Cardiac septum (tissue), 1 donor: ENCODE results near the gene CCDC136. TPM values are rescaled to one million over a fixed set of nuclear protein-coding genes. Genes with fewer than 3 reads are reported as not detected.
A peak's percentile ranks its signal among the peaks of the same experiment; 100 is the strongest.

Source experiments
- DNase-seq: peaks from one replicate; pipeline ENCODE4 v3.0.0-alpha.2; 2020; ENCODE audit warnings: low spot score
- intact Hi-C: fragments of 100-400 bp; cut with DNase I; formaldehyde crosslinking; loops from one replicate; pipeline ENCODE4 v1.14.0; 2022
- total RNA-seq: library from RNA; stranded (reverse); fragmentation: NEBNext Ultra II Directional; extraction: Animal tissue kit (Norgen Biotek cat#: 25700); gene quantifications from one replicate; pipeline ENCODE4 v1.2.1, GENCODE V29; 2021
- donor health status: DM: no; HTN: no; CAD: no.

Gene CCDC136
- total RNA-seq, 1 donor from 2014 or later, result 14.5 TPM

- no peak for DNase-seq
- intact Hi-C loops, result loop anchor here (2.0 to 5.0 kb wide), 3 partner anchors 36 to 89 kb away; partner anchors contain the start of genes CALU and CCDC136
Measured at GRCh38 chr7:128827971-128828711, 36.4 kb downstream of the CCDC136 start.

- intact Hi-C loops, result loop anchor here (5.0 kb wide), 2 partner anchors 37 to 72 kb away; partner anchors contain the start of gene CCDC136
- no peak for DNase-seq
Measured at GRCh38 chr7:128829391-128830166, 37.8 kb downstream of the CCDC136 start.

- intact Hi-C loops, result no loop called here
- no peak for DNase-seq
Measured at GRCh38 chr7:128830231-128831177, 38.7 kb downstream of the CCDC136 start, which contains the start of gene FLNC. Gene FLNC, plus strand, starts transcription at chr7:128830406. Its CDS starts 232 bp downstream, at chr7:128830638.

- DNase-seq, result no peak
- intact Hi-C loops, result no loop called here
Measured at GRCh38 chr7:128831178-128831993, 39.6 kb downstream of the CCDC136 start.

- no peak for DNase-seq
- intact Hi-C loops, result no loop called here
Measured at GRCh38 chr7:128831994-128832879, 40.5 kb downstream of the CCDC136 start.

- intact Hi-C loops, result no loop called here
- DNase-seq, result no peak
Measured at GRCh38 chr7:128832880-128833147, 41.0 kb downstream of the CCDC136 start.

GRCh38 chr7:128833148-128833945 lies 41.6 kb downstream of the CCDC136 start:
- intact Hi-C loops, result no loop called here
- no peak for DNase-seq

GRCh38 chr7:128833946-128834325 lies 42.2 kb downstream of the CCDC136 start:
- no peak for DNase-seq
- intact Hi-C loops, result no loop called here

GRCh38 chr7:128835231-128835751 lies 43.5 kb downstream of the CCDC136 start:
- DNase-seq, result no peak
- intact Hi-C loops, result no loop called here

- no peak for DNase-seq
- intact Hi-C loops, result no loop called here
Measured at GRCh38 chr7:128835790-128836641, 44.2 kb downstream of the CCDC136 start.

GRCh38 chr7:128836729-128837348 lies 45.1 kb downstream of the CCDC136 start:
- no peak for DNase-seq
- intact Hi-C loops, result no loop called here

GRCh38 chr7:128837521-128837921 lies 45.8 kb downstream of the CCDC136 start:
- intact Hi-C loops, result no loop called here
- DNase-seq, result peak; percentile 75

GRCh38 chr7:128838109-128838779 lies 46.5 kb downstream of the CCDC136 start:
- peak; percentile 76 for DNase-seq
- intact Hi-C loops, result no loop called here

GRCh38 chr7:128838981-128839731 lies 47.4 kb downstream of the CCDC136 start:
- no peak for DNase-seq

More at GRCh38 chr7:128838981-128839731, 47.4 kb downstream of the CCDC136 start:
- intact Hi-C loops, result no loop called here
